Measurements from ENCODE around the gene DBNDD1. TPM values are rescaled to one million over a fixed set of nuclear protein-coding genes. Genes with fewer than 3 reads are reported as not detected.

Gene DBNDD1
- total and polyA plus RNA-seq, 2 experiments from 2014 or later, result 5.5 to 18.2 TPM

- WGBS (ENCODE audit: low lambda C conversion rate, missing lambda C conversion rate), result 89% methylated on average over 2 of the region's 2 CpGs
- no peak overlapping the region for H2AFZ ChIP-seq
- H3K4me2 ChIP-seq, result no peak overlapping the region
Measured at GRCh38 chr16:89974870-89975269, 44.4 kb downstream of the DBNDD1 start.

GRCh38 chr16:89973654-89974335, 45.5 kb downstream of the DBNDD1 start:
- 83% methylated on average over 13 of the region's 13 CpGs for WGBS (ENCODE audit: low lambda C conversion rate, missing lambda C conversion rate)
- no peaks in the 10 kb centered on the region for H3K27me3 ChIP-seq
- peaks cover 9% of the 10 kb centered on the region for H3K4me1 ChIP-seq (ENCODE audit: insufficient read depth)
- no peak for TF ChIP-seq EZH2 (IDR thresholded peaks at IDR 0.05; ENCODE audit: borderline replicate concordance)
- TF ChIP-seq, protein P1, sequence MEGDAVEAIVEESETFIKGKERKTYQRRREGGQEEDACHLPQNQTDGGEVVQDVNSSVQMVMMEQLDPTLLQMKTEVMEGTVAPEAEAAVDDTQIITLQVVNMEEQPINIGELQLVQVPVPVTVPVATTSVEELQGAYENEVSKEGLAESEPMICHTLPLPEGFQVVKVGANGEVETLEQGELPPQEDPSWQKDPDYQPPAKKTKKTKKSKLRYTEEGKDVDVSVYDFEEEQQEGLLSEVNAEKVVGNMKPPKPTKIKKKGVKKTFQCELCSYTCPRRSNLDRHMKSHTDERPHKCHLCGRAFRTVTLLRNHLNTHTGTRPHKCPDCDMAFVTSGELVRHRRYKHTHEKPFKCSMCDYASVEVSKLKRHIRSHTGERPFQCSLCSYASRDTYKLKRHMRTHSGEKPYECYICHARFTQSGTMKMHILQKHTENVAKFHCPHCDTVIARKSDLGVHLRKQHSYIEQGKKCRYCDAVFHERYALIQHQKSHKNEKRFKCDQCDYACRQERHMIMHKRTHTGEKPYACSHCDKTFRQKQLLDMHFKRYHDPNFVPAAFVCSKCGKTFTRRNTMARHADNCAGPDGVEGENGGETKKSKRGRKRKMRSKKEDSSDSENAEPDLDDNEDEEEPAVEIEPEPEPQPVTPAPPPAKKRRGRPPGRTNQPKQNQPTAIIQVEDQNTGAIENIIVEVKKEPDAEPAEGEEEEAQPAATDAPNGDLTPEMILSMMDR (IDR thresholded peaks at IDR 0.05; ENCODE audit: poor library complexity), result no peak
- TF ChIP-seq EZH2phosphoT487 (IDR thresholded peaks at IDR 0.05; ENCODE audit: low read depth, severe bottlenecking, unreplicated experiment), result no peak
- H3K4me2 ChIP-seq, result peak overlapping the region; percentile 97
- H3K9me2 ChIP-seq (replicated peaks; ENCODE audit: insufficient read depth), result no peaks in the 10 kb centered on the region
- peaks cover 67% of the 10 kb centered on the region for H3K79me2 ChIP-seq
- H4K20me1 ChIP-seq (ENCODE audit: insufficient read depth, poor library complexity, severe bottlenecking), result no peaks in the 10 kb centered on the region
- no peak overlapping the region for H2AFZ ChIP-seq
- no peak overlapping the region for H3K27ac ChIP-seq
- peaks cover 11% of the 10 kb centered on the region for H3K9me3 ChIP-seq (ENCODE audit: low read depth)
- H3K4me3 ChIP-seq, result no peak overlapping the region
- H3K36me3 ChIP-seq (replicated peaks; ENCODE audit: insufficient read depth, low read depth), result no peaks in the 10 kb centered on the region
- peak; percentile 35 for DNase-seq (ENCODE audit: low spot score)

More at GRCh38 chr16:89974870-89975269, 44.4 kb downstream of the DBNDD1 start:
- no peaks in the 10 kb centered on the region for H4K20me1 ChIP-seq (ENCODE audit: insufficient read depth, poor library complexity, severe bottlenecking)
- no peak for DNase-seq (ENCODE audit: low spot score)
- H3K27me3 ChIP-seq, result no peaks in the 10 kb centered on the region
- H3K36me3 ChIP-seq (replicated peaks; ENCODE audit: insufficient read depth, low read depth), result no peaks in the 10 kb centered on the region
- no peaks in the 10 kb centered on the region for H3K9me2 ChIP-seq (replicated peaks; ENCODE audit: insufficient read depth)
- H3K4me1 ChIP-seq (ENCODE audit: insufficient read depth), result peaks cover 9% of the 10 kb centered on the region
- H3K27ac ChIP-seq, result no peak overlapping the region
- TF ChIP-seq, protein P1 (IDR thresholded peaks at IDR 0.05; ENCODE audit: poor library complexity), result no peak
- TF ChIP-seq EZH2 (IDR thresholded peaks at IDR 0.05; ENCODE audit: borderline replicate concordance), result no peak
- TF ChIP-seq EZH2phosphoT487 (IDR thresholded peaks at IDR 0.05; ENCODE audit: low read depth, severe bottlenecking, unreplicated experiment), result no peak
- H3K79me2 ChIP-seq, result peaks cover 67% of the 10 kb centered on the region
- H3K4me3 ChIP-seq, result no peak overlapping the region
- H3K9me3 ChIP-seq (ENCODE audit: low read depth), result peaks cover 11% of the 10 kb centered on the region

DNA sequence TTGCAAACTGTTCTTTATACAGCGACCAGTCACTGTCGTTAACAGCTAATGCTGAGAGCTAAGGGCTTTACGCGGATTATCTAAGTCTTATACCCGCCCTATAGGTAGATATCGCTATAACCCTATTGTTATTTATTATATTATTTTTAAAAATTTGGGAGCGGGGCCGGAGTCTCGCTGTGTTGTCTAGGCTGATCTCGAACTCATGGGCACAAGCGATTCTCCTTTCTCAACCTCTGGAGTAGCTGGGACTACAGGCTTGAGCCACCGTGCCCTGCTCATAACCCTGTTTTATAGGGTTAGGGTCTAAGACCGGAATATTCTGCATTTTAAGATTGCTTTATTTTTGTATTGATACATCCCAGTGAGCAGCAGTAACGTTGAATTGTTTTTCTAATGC, 46.0 kb downstream of the DBNDD1 start:
- Histone ChIP-seq H3K36me3 (replicated peaks; ENCODE audit: insufficient read depth, low read depth) (no peaks in the 10 kb centered on the region), H3K4me2 (peak overlapping the region; percentile 97), H3K9me3 (ENCODE audit: low read depth) (peaks cover 11% of the 10 kb centered on the region), H3K79me2 (peaks cover 67% of the 10 kb centered on the region), H3K4me1 (ENCODE audit: insufficient read depth) (peaks cover 9% of the 10 kb centered on the region), H3K27me3 (no peaks in the 10 kb centered on the region), H3K4me3 (peak overlapping the region; percentile 80), H2AFZ (peak overlapping the region; percentile 86), H4K20me1 (ENCODE audit: insufficient read depth, poor library complexity, severe bottlenecking) (no peaks in the 10 kb centered on the region), H3K27ac (peak overlapping the region; percentile 98), H3K9me2 (replicated peaks; ENCODE audit: insufficient read depth) (no peaks in the 10 kb centered on the region)
- TF ChIP-seq EZH2phosphoT487 (IDR thresholded peaks at IDR 0.05; ENCODE audit: low read depth, severe bottlenecking, unreplicated experiment), result no peak
- TF ChIP-seq, protein P1 (IDR thresholded peaks at IDR 0.05; ENCODE audit: poor library complexity), result no peak
- TF ChIP-seq EZH2 (IDR thresholded peaks at IDR 0.05; ENCODE audit: borderline replicate concordance), result no peak
- 27% methylated on average over 14 of the region's 14 CpGs for WGBS (ENCODE audit: low lambda C conversion rate, missing lambda C conversion rate)
- DNase-seq (ENCODE audit: low spot score), result no peak

Measured in hepatocyte (in vitro differentiated cells).